ENCODE results near the gene FLVCR2.
"Not testable (repeated sequence)": the region's sequence is repeated elsewhere in the genome, so short reads cannot be mapped to it uniquely, and the experiment has no call there.

Gene FLVCR2

DNA sequence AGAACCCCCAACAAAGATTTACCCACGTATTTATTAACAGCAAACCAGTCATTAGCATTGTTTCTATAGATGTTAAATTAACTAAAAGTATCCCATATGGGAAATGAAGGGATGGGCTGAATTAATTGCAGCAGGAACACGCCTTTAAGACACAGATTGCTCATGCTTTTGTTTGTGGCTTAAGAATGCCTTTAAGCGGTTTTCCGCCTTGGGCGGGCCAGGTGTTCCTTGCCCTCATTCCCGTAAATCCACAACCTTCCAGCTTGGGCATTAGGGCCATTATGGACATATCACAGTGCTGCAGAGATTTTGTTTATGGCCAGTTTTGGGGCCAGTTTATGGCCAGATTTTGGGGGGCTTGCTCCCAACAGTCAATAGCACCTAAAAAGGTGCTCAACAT, 22.6 kb downstream of the FLVCR2 start:
- H3K36me3 ChIP-seq (ENCODE audit: control insufficient read depth, low read depth, low read length); H3K9me3 ChIP-seq (ENCODE audit: control insufficient read depth, low read depth, low read length); H3K9ac ChIP-seq (ENCODE audit: low read length); H3K4me1 ChIP-seq (ENCODE audit: control insufficient read depth, low read depth, low read length); H3K27ac ChIP-seq (ENCODE audit: low read length); H3K4me3 ChIP-seq (ENCODE audit: low read length); H3K27me3 ChIP-seq (ENCODE audit: control insufficient read depth, insufficient read depth, low read length): not testable (repeated sequence)

DNA sequence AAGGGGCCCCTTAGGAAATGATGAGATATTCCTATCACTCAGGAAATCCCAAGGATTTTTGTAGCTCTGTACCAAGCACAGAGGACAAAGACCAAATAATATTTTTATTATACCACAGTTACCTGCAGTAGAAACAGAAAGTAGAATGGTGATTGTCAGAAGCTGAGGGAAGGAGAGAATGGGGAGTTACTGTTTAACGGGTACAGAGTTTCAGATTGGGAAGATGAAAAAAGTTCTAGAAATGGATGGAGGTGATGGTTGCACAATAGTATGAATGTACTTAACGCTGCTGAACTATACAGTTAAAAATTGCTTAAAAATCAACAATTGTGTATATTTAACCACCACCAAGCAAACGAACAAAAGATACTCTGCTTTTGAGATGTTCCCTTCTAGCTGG, 24.1 kb downstream of the FLVCR2 start:
- no peaks in the 10 kb centered on the region for H3K27me3 ChIP-seq (ENCODE audit: control insufficient read depth, insufficient read depth, low read length)
- H3K27ac ChIP-seq (ENCODE audit: low read length): no peak overlapping the region
- peaks cover 4% of the 10 kb centered on the region for H3K4me1 ChIP-seq (ENCODE audit: control insufficient read depth, low read depth, low read length)
- H3K36me3 ChIP-seq (ENCODE audit: control insufficient read depth, low read depth, low read length): no peaks in the 10 kb centered on the region
- H3K9ac ChIP-seq (ENCODE audit: low read length): no peak overlapping the region
- H3K4me3 ChIP-seq (ENCODE audit: low read length): no peak overlapping the region
- H3K9me3 ChIP-seq (ENCODE audit: control insufficient read depth, low read depth, low read length): no peaks in the 10 kb centered on the region

DNA sequence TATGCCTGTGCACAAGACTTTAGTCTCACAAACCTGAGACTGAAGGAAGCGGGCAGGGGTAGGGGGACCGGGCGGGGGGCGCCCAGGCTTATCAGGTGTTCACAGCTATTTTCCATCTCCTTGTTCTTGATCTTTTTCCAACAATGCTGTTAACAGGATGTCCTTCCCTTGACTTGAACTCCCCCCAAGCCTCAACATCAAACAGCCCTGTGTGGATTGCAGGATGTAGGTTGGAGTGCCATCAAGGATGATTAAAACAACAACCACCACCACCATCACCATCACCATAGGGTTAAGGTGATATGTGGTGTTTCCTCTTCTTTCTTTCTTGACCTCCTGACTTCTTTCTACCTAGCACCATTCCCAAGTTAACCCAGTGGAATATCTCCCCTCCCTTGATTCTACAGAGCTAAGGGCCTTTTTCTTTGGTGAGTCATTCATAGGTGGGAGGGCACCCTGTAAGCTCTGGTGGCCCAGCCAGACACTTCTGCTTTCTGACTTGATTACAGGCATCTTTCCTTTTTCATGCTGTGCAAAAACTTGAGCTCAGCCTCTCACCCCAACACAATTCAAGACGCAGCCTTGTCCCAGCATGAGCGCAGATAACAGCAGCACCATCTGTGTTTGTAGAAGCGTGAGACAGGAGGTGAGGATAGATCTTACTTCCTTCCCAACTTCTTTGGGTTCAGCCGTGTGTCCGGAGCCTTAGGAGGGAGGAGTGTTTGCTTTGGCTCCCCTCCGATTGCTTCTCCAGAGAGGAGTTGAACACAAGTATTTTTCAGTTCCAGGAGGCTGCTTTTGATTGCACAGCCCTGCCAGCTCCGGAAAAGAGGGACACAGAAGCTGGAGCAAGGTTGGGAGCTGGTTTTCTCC, 26.8 kb downstream of the FLVCR2 start:
- no peak overlapping the region for H3K4me3 ChIP-seq (ENCODE audit: low read length)
- H3K36me3 ChIP-seq (ENCODE audit: control insufficient read depth, low read depth, low read length): no peaks in the 10 kb centered on the region
- no peaks in the 10 kb centered on the region for H3K4me1 ChIP-seq (ENCODE audit: control insufficient read depth, low read depth, low read length)
- no peak overlapping the region for H3K9ac ChIP-seq (ENCODE audit: low read length)
- H3K27ac ChIP-seq (ENCODE audit: low read length): no peak overlapping the region
- no peaks in the 10 kb centered on the region for H3K9me3 ChIP-seq (ENCODE audit: control insufficient read depth, low read depth, low read length)
- H3K27me3 ChIP-seq (ENCODE audit: control insufficient read depth, insufficient read depth, low read length): no peaks in the 10 kb centered on the region

DNA sequence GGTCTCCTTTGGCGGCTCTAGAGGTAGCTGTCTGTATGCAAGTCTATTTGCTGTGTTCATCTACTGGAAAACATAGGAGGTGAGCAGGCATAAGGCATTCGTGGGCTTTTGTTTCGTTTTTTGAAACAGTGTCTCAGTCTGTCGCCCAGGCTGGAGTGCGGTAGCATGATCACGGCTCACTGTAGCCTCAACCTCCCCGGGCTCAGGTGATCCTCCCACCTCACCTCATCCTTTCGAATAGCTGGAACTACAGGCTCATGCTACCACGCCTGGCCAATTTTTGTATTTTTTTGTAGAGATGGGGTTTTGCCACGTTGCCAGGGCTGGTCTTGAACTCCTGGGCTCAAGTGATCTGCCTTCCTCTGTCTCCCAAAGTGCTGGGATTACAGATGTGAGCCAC, 27.5 kb downstream of the FLVCR2 start:
- Histone ChIP-seq H3K27me3 (ENCODE audit: control insufficient read depth, insufficient read depth, low read length) (no peaks in the 10 kb centered on the region), H3K9me3 (ENCODE audit: control insufficient read depth, low read depth, low read length) (no peaks in the 10 kb centered on the region), H3K27ac (ENCODE audit: low read length) (no peak overlapping the region), H3K9ac (ENCODE audit: low read length) (no peak overlapping the region), H3K36me3 (ENCODE audit: control insufficient read depth, low read depth, low read length) (no peaks in the 10 kb centered on the region), H3K4me3 (ENCODE audit: low read length) (no peak overlapping the region), H3K4me1 (ENCODE audit: control insufficient read depth, low read depth, low read length) (no peaks in the 10 kb centered on the region)

GRCh38 chr14:75607044-75607443, 28.6 kb downstream of the FLVCR2 start:
- no peak overlapping the region for H3K9ac ChIP-seq (ENCODE audit: low read length)
- H3K27ac ChIP-seq (ENCODE audit: low read length): no peak overlapping the region
- H3K27me3 ChIP-seq (ENCODE audit: control insufficient read depth, insufficient read depth, low read length): no peaks in the 10 kb centered on the region
- H3K9me3 ChIP-seq (ENCODE audit: control insufficient read depth, low read depth, low read length): no peaks in the 10 kb centered on the region
- no peaks in the 10 kb centered on the region for H3K36me3 ChIP-seq (ENCODE audit: control insufficient read depth, low read depth, low read length)
- no peaks in the 10 kb centered on the region for H3K4me1 ChIP-seq (ENCODE audit: control insufficient read depth, low read depth, low read length)
- no peak overlapping the region for H3K4me3 ChIP-seq (ENCODE audit: low read length)

DNA sequence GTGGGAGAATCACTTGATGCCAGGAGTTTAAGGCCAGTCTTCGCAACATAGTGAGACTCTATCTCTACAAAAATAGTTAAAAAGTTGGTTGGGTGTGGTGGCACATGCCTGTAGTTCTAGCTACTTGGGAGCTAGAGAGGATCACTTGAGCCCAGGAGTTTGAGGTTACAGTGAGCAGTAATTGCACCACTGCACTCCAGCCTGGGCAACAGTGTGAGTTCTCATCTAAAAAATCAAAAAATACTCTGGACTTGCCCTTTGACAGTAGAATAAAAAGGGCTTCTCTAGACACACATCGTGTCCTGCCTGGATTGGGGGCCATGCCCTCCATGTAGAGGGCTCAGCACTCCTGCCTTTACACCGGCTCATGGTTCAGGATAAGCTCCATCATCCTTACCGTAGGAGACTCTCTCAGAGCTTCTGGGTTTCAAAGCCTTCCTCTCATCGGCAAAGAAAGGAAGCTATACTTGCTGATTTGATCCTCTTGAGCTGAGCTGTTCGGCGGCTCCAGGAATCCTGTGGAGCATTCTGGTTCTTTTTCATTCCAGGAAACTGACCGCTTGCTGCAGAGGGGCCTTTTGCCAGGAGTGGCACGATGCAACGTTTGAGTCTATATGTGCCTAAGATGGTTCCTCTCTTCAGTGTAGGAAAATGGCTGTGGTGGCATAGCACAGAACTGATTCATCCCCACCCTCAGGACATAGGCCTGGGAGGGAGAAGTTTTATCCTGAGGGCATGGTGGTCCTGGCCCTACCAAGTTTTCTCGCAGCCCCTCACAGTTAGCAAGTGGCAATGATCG, 29.6 kb downstream of the FLVCR2 start:
- Histone ChIP-seq H3K4me3 (ENCODE audit: low read length) (no peak overlapping the region), H3K36me3 (ENCODE audit: control insufficient read depth, low read depth, low read length) (no peaks in the 10 kb centered on the region), H3K27me3 (ENCODE audit: control insufficient read depth, insufficient read depth, low read length) (no peaks in the 10 kb centered on the region), H3K9ac (ENCODE audit: low read length) (no peak overlapping the region), H3K27ac (ENCODE audit: low read length) (no peak overlapping the region), H3K9me3 (ENCODE audit: control insufficient read depth, low read depth, low read length) (no peaks in the 10 kb centered on the region), H3K4me1 (ENCODE audit: control insufficient read depth, low read depth, low read length) (no peaks in the 10 kb centered on the region)

GRCh38 chr14:75609116-75609515, 30.7 kb downstream of the FLVCR2 start:
- Histone ChIP-seq H3K27ac (ENCODE audit: low read length) (no peak overlapping the region), H3K27me3 (ENCODE audit: control insufficient read depth, insufficient read depth, low read length) (no peaks in the 10 kb centered on the region), H3K4me1 (ENCODE audit: control insufficient read depth, low read depth, low read length) (no peaks in the 10 kb centered on the region), H3K9me3 (ENCODE audit: control insufficient read depth, low read depth, low read length) (no peaks in the 10 kb centered on the region), H3K4me3 (ENCODE audit: low read length) (no peak overlapping the region), H3K36me3 (ENCODE audit: control insufficient read depth, low read depth, low read length) (no peaks in the 10 kb centered on the region), H3K9ac (ENCODE audit: low read length) (no peak overlapping the region)

DNA sequence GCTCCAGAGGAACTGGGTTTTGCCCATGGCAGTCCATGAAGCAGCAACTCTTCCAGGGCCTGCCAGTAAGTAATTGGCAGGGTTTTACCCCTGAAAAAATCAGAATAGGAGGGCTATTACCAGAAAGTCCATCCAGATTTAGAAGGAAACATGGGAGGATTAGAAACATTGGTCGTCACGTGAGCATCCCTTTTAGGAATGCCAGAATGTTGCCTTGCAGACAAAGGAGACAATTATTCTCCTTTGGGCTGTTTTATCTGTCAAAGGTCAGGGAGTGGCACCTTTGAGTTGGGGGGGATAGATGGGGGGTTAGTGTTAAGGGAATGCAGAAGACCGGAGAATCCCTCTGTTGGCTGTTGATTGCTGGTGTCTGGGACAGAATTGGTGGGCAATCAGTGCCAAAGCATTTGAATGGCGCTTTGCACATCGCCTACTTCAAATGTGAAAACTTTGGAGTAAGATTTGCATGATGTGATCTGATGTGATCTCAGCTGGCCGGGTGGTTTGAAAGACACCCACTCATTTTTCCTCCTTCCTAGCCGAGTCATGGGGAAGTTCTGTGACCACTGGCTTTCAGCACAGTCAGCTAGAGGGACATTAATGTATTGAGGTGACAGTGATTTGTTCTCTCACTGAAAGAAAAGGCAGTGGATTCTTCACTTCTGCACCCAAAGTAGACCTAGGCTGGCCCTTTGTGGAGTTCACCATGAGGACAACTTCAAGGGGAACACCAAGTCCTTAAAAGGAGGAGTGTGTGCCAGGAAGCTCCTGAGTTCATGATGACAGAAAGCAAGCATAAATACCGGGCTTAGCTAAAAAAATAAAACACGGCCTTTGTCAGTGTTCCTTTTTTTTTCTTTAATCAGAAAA, 31.4 kb downstream of the FLVCR2 start:
- Histone ChIP-seq H3K27ac (ENCODE audit: low read length) (no peak overlapping the region), H3K36me3 (ENCODE audit: control insufficient read depth, low read depth, low read length) (no peaks in the 10 kb centered on the region), H3K9ac (ENCODE audit: low read length) (no peak overlapping the region), H3K4me3 (ENCODE audit: low read length) (no peak overlapping the region), H3K4me1 (ENCODE audit: control insufficient read depth, low read depth, low read length) (no peaks in the 10 kb centered on the region), H3K27me3 (ENCODE audit: control insufficient read depth, insufficient read depth, low read length) (no peaks in the 10 kb centered on the region), H3K9me3 (ENCODE audit: control insufficient read depth, low read depth, low read length) (no peaks in the 10 kb centered on the region)

DNA sequence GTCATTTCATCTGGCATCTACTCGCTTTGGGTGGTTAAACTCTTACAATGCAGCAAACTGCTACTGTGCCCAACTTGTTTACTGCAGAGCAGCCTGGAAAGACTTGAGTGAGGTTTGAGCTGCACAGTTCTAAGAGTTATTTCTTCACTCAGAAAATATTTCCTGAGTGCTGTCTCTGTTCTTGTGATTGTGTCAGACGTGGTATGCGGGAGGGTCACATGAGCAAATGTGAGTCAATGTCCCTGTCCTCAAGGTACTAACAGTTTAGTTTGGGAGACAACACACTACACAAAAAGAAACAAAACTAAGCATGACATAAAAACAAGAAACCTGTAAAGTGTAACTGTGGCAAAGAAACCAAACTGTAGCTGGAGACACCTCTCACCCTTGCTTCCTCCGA, 32.4 kb downstream of the FLVCR2 start:
- H3K27ac ChIP-seq (ENCODE audit: low read length): no peak overlapping the region
- H3K36me3 ChIP-seq (ENCODE audit: control insufficient read depth, low read depth, low read length): no peaks in the 10 kb centered on the region
- no peaks in the 10 kb centered on the region for H3K9me3 ChIP-seq (ENCODE audit: control insufficient read depth, low read depth, low read length)
- no peak overlapping the region for H3K4me3 ChIP-seq (ENCODE audit: low read length)
- H3K4me1 ChIP-seq (ENCODE audit: control insufficient read depth, low read depth, low read length): no peaks in the 10 kb centered on the region
- H3K27me3 ChIP-seq (ENCODE audit: control insufficient read depth, insufficient read depth, low read length): no peaks in the 10 kb centered on the region
- no peak overlapping the region for H3K9ac ChIP-seq (ENCODE audit: low read length)

DNA sequence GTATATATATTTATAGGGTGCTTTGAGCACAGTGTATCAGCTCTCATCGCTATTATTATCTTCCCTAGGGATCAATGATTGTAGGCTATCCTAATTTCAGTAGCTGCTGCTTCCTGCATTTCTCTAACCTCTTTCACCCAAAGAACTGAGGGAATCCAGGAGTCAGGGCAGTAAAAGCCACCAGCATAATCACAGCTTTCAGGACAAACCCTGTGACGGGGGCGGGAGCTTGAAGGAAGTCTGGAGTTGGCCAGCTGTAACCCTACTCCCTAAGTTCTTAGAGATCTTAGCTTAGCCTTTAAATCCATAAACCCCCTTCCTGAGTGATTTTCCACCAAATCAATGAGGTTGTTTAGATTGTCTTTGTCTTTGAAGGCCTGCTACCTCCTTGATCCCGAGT, 33.7 kb downstream of the FLVCR2 start:
- no peak overlapping the region for H3K4me3 ChIP-seq (ENCODE audit: low read length)
- no peaks in the 10 kb centered on the region for H3K4me1 ChIP-seq (ENCODE audit: control insufficient read depth, low read depth, low read length)
- no peaks in the 10 kb centered on the region for H3K36me3 ChIP-seq (ENCODE audit: control insufficient read depth, low read depth, low read length)
- H3K27me3 ChIP-seq (ENCODE audit: control insufficient read depth, insufficient read depth, low read length): no peaks in the 10 kb centered on the region
- H3K9ac ChIP-seq (ENCODE audit: low read length): no peak overlapping the region
- H3K27ac ChIP-seq (ENCODE audit: low read length): no peak overlapping the region
- no peaks in the 10 kb centered on the region for H3K9me3 ChIP-seq (ENCODE audit: control insufficient read depth, low read depth, low read length)

GRCh38 chr14:75614179-75614578, 35.8 kb downstream of the FLVCR2 start:
- Histone ChIP-seq H3K36me3 (ENCODE audit: control insufficient read depth, low read depth, low read length) (no peaks in the 10 kb centered on the region), H3K4me1 (ENCODE audit: control insufficient read depth, low read depth, low read length) (no peaks in the 10 kb centered on the region), H3K27me3 (ENCODE audit: control insufficient read depth, insufficient read depth, low read length) (no peaks in the 10 kb centered on the region), H3K9me3 (ENCODE audit: control insufficient read depth, low read depth, low read length) (no peaks in the 10 kb centered on the region), H3K4me3 (ENCODE audit: low read length) (no peak overlapping the region), H3K27ac (ENCODE audit: low read length) (no peak overlapping the region), H3K9ac (ENCODE audit: low read length) (no peak overlapping the region)

All from iPS-18a (cell line).